Coronary artery (tissue), 2 donors: Measurements from ENCODE around the gene BRAF.
"Not testable (repeated sequence)": the region's sequence is repeated elsewhere in the genome, so short reads cannot be mapped to it uniquely, and the experiment has no call there.

Experiments used
- DNase-seq: peaks from one replicate; pipeline ENCODE4 v3.0.0-alpha.2; 2017; ENCODE audit warnings: low spot score
- H3K27ac ChIP-seq, 2 donors: fragments of 200-600 bp; sonication (generic); one replicate each; pipeline ENCODE4 v1.5.1; 2016 to 2019
- H3K4me3 ChIP-seq: fragments of 200-600 bp; sonication (generic); 2 replicates; pipeline ENCODE4 v1.5.1; 2016; ENCODE audit warnings: mild to moderate bottlenecking, moderate library complexity
- CTCF ChIP-seq: fragments of 200-600 bp; sonication (generic); IDR thresholded peaks from one replicate; pipeline ENCODE4 v1.5.1; 2019; ENCODE audit warnings: antibody characterized with exemption

The BRAF gene

GRCh38 chr7:140889645-140890044, 35.1 kb downstream of the BRAF start:
- no peak overlapping the region for H3K27ac ChIP-seq
- no peak for DNase-seq
- H3K4me3 ChIP-seq = no peak overlapping the region
- TF ChIP-seq CTCF = no peak

GRCh38 chr7:140889150-140889549, 35.6 kb downstream of the BRAF start:
- TF ChIP-seq CTCF = no peak
- Histone ChIP-seq H3K27ac (no peak overlapping the region), H3K4me3 (no peak overlapping the region)
- no peak for DNase-seq

- H3K4me3 ChIP-seq = no peak overlapping the region
- DNase-seq = no peak
- no peak for TF ChIP-seq CTCF
- H3K27ac ChIP-seq = no peak overlapping the region
Measured at GRCh38 chr7:140888087-140888486, 36.6 kb downstream of the BRAF start.

GRCh38 chr7:140885735-140886334, 38.9 kb downstream of the BRAF start:
- no peak overlapping the region for H3K27ac ChIP-seq
- TF ChIP-seq CTCF = no peak
- DNase-seq = no peak
- H3K4me3 ChIP-seq = no peak overlapping the region

- Histone ChIP-seq H3K27ac (no peak overlapping the region), H3K4me3 (no peak overlapping the region)
- no peak for TF ChIP-seq CTCF
- DNase-seq = no peak
Measured at GRCh38 chr7:140883378-140883777, 41.4 kb downstream of the BRAF start.

- H3K27ac ChIP-seq, DNase-seq: not testable (repeated sequence)
Measured at GRCh38 chr7:140882834-140883233, 41.9 kb downstream of the BRAF start.

GRCh38 chr7:140881507-140882228, 43.1 kb downstream of the BRAF start:
- TF ChIP-seq CTCF = no peak
- no peak for DNase-seq
- Histone ChIP-seq H3K4me3 (no peak overlapping the region), H3K27ac (no peak overlapping the region)

More at GRCh38 chr7:140882834-140883233, 41.9 kb downstream of the BRAF start:
- not testable (repeated sequence) for H3K4me3 ChIP-seq
